GM12878 (cell line): ENCODE data around the gene CHAMP1. TPM values are rescaled to one million over a fixed set of nuclear protein-coding genes. Genes with fewer than 3 reads are reported as not detected.

Experiments used
- ATAC-seq: fragments of 200-7000 bp; cut with Tn5 transposase; 3 replicates; pipeline ENCODE4 v1.9.1; 2020; ENCODE audit warnings: mild to moderate bottlenecking, moderate library complexity
- BruUV-seq: library from RNA; stranded (reverse); fragments of 400-500 nt; replicated peaks from 2 replicates; lab custom pipeline; 2021; lab: Mats Ljungman, UMichigan
- CTCF ChIA-PET: fragments of 300-600 bp; sonication (Branson Sonifier 250); formaldehyde crosslinking; extraction: SDS; loops from one replicate; lab custom pipeline; 2021; ENCODE audit warnings: inconsistent platforms; lab: Yijun Ruan, JAX
- POLR2A ChIA-PET: fragments of 350-600 bp; formaldehyde crosslinking; extraction: SDS; loops from one replicate; lab custom pipeline; 2021; ENCODE audit warnings: inconsistent platforms; lab: Charles Lee
- RAD21 ChIA-PET: fragments of 300-600 bp; sonication (Branson Sonifier 250); formaldehyde crosslinking; loops from one replicate; lab custom pipeline; 2023; ENCODE audit warnings: antibody characterized with exemption; ENCODE audit not compliant: unreplicated experiment; lab: Charles Lee
- SMC1A ChIA-PET: fragments of 300-600 bp; sonication (Branson Sonifier 250); formaldehyde crosslinking; loops from one replicate; lab custom pipeline; 2023; ENCODE audit not compliant: unreplicated experiment, uncharacterized antibody; lab: Charles Lee
- DNase-seq: peaks from one replicate; pipeline ENCODE4 v3.0.0-alpha.2; 2011; ENCODE audit warnings: low read depth, low spot score
- FAIRE-seq: peaks from 3 replicates; lab custom pipeline; 2011; peaks lifted over from hg19 to GRCh38; lab: Jason Lieb, UNC
- H2AFZ ChIP-seq: 2 replicates; pipeline ENCODE4 v1.6.0; 2011; ENCODE audit warnings: low read depth, low read length, control low read depth; ENCODE audit not compliant: control insufficient read depth
- H3K27ac ChIP-seq: 2 replicates; pipeline ENCODE4 v1.5.1; 2011; ENCODE audit warnings: control low read depth; ENCODE audit not compliant: control insufficient read depth, insufficient read depth
- H3K27me3 ChIP-seq, 2 experiments: replicated peaks in 1 of 2; 2 replicates each; pipeline versions ENCODE4 v1.6.0 to v1.6.1; 2011; ENCODE audit warnings: low read length in 1 of 2; ENCODE audit not compliant: control insufficient read depth in 2 of 2, insufficient read depth in 2 of 2
- H3K36me3 ChIP-seq, 2 experiments: 2 replicates each; pipeline ENCODE4 v1.5.1; 2011; ENCODE audit warnings: low read length in 1 of 2; ENCODE audit not compliant: control insufficient read depth in 2 of 2, insufficient read depth in 2 of 2
- H3K4me1 ChIP-seq: 2 replicates; pipeline ENCODE4 v1.6.1; 2011; ENCODE audit warnings: mild to moderate bottlenecking, low read length, moderate library complexity, mixed read lengths; ENCODE audit not compliant: control insufficient read depth, insufficient read depth
- H3K4me2 ChIP-seq: 2 replicates; pipeline ENCODE4 v1.6.0; 2011; ENCODE audit warnings: control low read depth; ENCODE audit not compliant: control insufficient read depth, insufficient read depth
- H3K4me3 ChIP-seq: fragments of 200-600 bp; sonication (generic); 2 replicates; pipeline ENCODE4 v1.5.1; 2016
- H3K79me2 ChIP-seq: 2 replicates; pipeline ENCODE4 v1.6.0; 2011; ENCODE audit warnings: low read length; ENCODE audit not compliant: control insufficient read depth, insufficient read depth
- H3K9ac ChIP-seq: 2 replicates; pipeline ENCODE4 v1.8.0; 2011; ENCODE audit warnings: low read length, control low read depth, mixed read lengths; ENCODE audit not compliant: control insufficient read depth, insufficient read depth
- H3K9me3 ChIP-seq: replicated peaks from 3 replicates; pipeline ENCODE4 v1.5.1; 2011; ENCODE audit warnings: mild to moderate bottlenecking, low read length; ENCODE audit not compliant: control insufficient read depth, insufficient read depth
- H4K20me1 ChIP-seq: 2 replicates; pipeline ENCODE4 v1.6.0; 2011; ENCODE audit not compliant: control insufficient read depth, insufficient read depth
- CHD1 ChIP-seq: IDR thresholded peaks from 2 replicates; pipeline ENCODE4 v1.6.1; 2012; ENCODE audit warnings: low read depth, low read length, improper control_type of control experiment
- E2F8 ChIP-seq: fragments of 450-650 bp; IDR thresholded peaks from 2 replicates; pipeline ENCODE4 v1.6.1; 2018; ENCODE audit warnings: mild to moderate bottlenecking, low read depth, moderate library complexity; ENCODE audit not compliant: partially characterized antibody
- EGR1 ChIP-seq, 2 experiments: IDR thresholded peaks; 1 replicate in 1 of 2; 2 replicates in 1 of 2; pipeline ENCODE4 v1.6.1; 2011 to 2012; ENCODE audit warnings: low read depth in 2 of 2, low read length in 2 of 2, borderline replicate concordance in 1 of 2, mild to moderate bottlenecking in 1 of 2, moderate library complexity in 1 of 2
- IKZF2 ChIP-seq, 2 experiments: fragments of 450-650 bp; IDR thresholded peaks; 2 replicates each; pipeline ENCODE4 v1.6.1; 2017; ENCODE audit warnings: mild to moderate bottlenecking in 2 of 2, moderate library complexity in 2 of 2
- JUNB ChIP-seq: IDR thresholded peaks from 2 replicates; pipeline ENCODE4 v1.6.1; 2016; ENCODE audit warnings: antibody characterized with exemption, mild to moderate bottlenecking
- PML ChIP-seq: IDR thresholded peaks from 2 replicates; pipeline ENCODE4 v1.6.1; 2012; ENCODE audit warnings: low read length, inconsistent platforms
- POU2F2 ChIP-seq: IDR thresholded peaks from 3 replicates; pipeline ENCODE4 v1.6.1; 2011; ENCODE audit warnings: low read depth, mild to moderate bottlenecking, low read length, borderline replicate concordance
- SP1 ChIP-seq: IDR thresholded peaks from one replicate; pipeline ENCODE4 v1.6.1; 2011; ENCODE audit warnings: low read depth, low read length
- SRF ChIP-seq, 2 experiments: IDR thresholded peaks; 2 replicates each; pipeline ENCODE4 v1.6.1; 2011; ENCODE audit warnings: low read depth in 2 of 2, low read length in 2 of 2, mild to moderate bottlenecking in 1 of 2, moderate library complexity in 1 of 2
- STAT3 ChIP-seq: IDR thresholded peaks from 2 replicates; pipeline ENCODE4 v1.6.1; 2011; ENCODE audit warnings: low read depth, low read length, improper control_type of control experiment
- TCF3 ChIP-seq: IDR thresholded peaks from 2 replicates; pipeline ENCODE4 v1.6.1; 2012; ENCODE audit warnings: low read depth, mild to moderate bottlenecking, low read length, borderline replicate concordance; ENCODE audit not compliant: insufficient read depth
- ZBTB11 ChIP-seq: fragments of 450-650 bp; formaldehyde crosslinking; IDR thresholded peaks from 2 replicates; pipeline ENCODE4 v1.5.0; 2022; ENCODE audit warnings: mild to moderate bottlenecking, missing genetic modification characterization
- ZNF274 ChIP-seq: IDR thresholded peaks from one replicate; pipeline ENCODE4 v1.8.0; 2011; ENCODE audit not compliant: insufficient read length, insufficient read depth
- WGBS: methylation state at CpG from one replicate; pipeline ENCODE4 v1.1.6; 2016; ENCODE audit warnings: low lambda C conversion rate; ENCODE audit not compliant: insufficient replicate concordance, insufficient coverage; ENCODE audit errors: missing lambda C conversion rate; 5-methylcytosine and 5-hydroxymethylcytosine counted together
- in situ Hi-C: fragments of 300-500 bp; cut with MboI; formaldehyde crosslinking; loops from 9 replicates; pipeline ENCODE4 v1.14.3; 2018; ENCODE audit warnings: mixed read lengths
- intact Hi-C: fragments of 100-400 bp; cut with micrococcal nuclease; formaldehyde crosslinking; loops from one replicate; pipeline ENCODE4 v1.14.2; 2022; ENCODE audit not compliant: unreplicated experiment
- polyA plus RNA-seq, 11 experiments: library from polyadenylated mRNA; depleted of rRNA in 4 of 11; unstranded in 6 of 11; stranded (reverse) in 5 of 11; fragments of >200 nt; fragmentation: Nextera tagmentation in 4 of 11; fragmentation: Illumina TruSeq in 1 of 11; extraction: Ambion mirVana in 4 of 11; extraction: Trizol in 1 of 11; gene quantifications; 1 replicate in 1 of 11; 2 replicates in 10 of 11; pipeline versions ENCODE4 v1.2.1 to v1.2.3, GENCODE V29; 2011 to 2016; ENCODE audit warnings: inconsistent platforms in 2 of 11, missing spikeins in 2 of 11, low read depth in 1 of 11
- total RNA-seq, 4 experiments: library from RNA; depleted of rRNA in 3 of 4; stranded (reverse); fragments of >200 nt in 3 of 4; fragmentation: Illumina TruSeq in 1 of 4; extraction: Trizol in 1 of 4; gene quantifications; 2 replicates each; pipeline versions ENCODE4 v1.2.1 to v1.2.3, GENCODE V29; 2013 to 2021
- TF ChIP-seq, protein P1 (sequence below): fragments of 450-650 bp; IDR thresholded peaks from 2 replicates; pipeline ENCODE4 v1.6.1; 2016; ENCODE audit warnings: mild to moderate bottlenecking, moderate library complexity, borderline replicate concordance

Gene CHAMP1
- total and polyA plus RNA-seq, 10 of the 15 experiments (the other 5 are each of a cell fraction or from before 2014, with no cell fraction given) = 1.1 to 54.8 (median 23.9) TPM

DNA sequence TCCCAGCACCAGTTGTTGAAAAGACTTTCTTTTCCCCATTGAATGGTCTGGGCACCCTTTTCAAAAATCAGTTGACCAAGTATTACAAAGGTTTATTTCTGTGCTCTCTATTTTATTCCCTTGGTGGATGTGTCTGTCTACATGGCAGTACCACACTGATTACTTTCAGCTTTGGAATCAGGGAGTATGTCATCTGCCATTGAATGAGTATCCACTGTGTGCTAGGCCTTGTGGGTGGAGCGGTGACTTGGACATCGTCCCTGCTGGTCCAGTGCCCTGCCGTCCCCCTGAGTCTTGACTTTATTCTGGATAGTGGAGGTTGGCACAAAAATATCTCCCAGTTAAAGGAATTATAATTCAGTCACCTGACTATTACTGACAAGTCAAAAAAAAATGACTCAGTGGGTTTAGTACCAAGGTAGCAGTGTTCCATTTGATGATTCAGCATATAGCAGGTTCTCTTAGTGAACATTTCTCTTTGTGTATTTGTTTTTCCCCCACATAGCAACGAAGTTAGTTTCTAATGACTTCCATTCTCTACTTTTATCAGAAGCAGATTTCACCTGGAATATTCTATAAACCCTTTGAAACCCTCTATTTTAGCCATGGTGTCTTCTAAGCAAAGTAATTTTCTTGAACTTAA is 29.0 kb upstream of the CHAMP1 start:
- Histone ChIP-seq H3K27me3 (no peaks in the 10 kb centered on the region), H3K27ac (no peak overlapping the region), H3K4me1 (no peaks in the 10 kb centered on the region), H3K9ac (no peak overlapping the region), H3K79me2 (peaks cover 29% of the 10 kb centered on the region), H3K4me3 (no peak overlapping the region), H2AFZ (no peak overlapping the region), H4K20me1 (no peaks in the 10 kb centered on the region), H3K36me3 (peaks cover 4 to 9% of the 10 kb centered on the region in 2 experiments), H3K4me2 (no peak overlapping the region; the same call in 1 of the 2 replicates), H3K9me3 (no peaks in the 10 kb centered on the region)
- ChIA-PET CTCF (interaction anchor here (1.0 kb wide), 1 partner anchor 31 kb away, joined by 4 read pairs; no protein-coding TSS in a partner anchor), RAD21 (no interaction called here), SMC1A (interaction anchor here (1.3 to 1.8 kb wide), 3 partner anchors 28 to 40 kb away, joined by 4 to 5 read pairs (median 5); no protein-coding TSS in a partner anchor), POLR2A (no interaction called here)
- no peak for ATAC-seq
- WGBS = 88% methylated on average over 4 of the region's 4 CpGs
- no TSS peak for BruUV-seq
- intact Hi-C loops (no loop called here), in situ Hi-C loops (no loop called here)
- DNase-seq = no peak
- no peak for FAIRE-seq
- TF ChIP-seq JUNB = no peak
- TF ChIP-seq PML = no peak
- TF ChIP-seq TCF3 = no peak
- no peak for TF ChIP-seq SP1
- TF ChIP-seq, protein P1, sequence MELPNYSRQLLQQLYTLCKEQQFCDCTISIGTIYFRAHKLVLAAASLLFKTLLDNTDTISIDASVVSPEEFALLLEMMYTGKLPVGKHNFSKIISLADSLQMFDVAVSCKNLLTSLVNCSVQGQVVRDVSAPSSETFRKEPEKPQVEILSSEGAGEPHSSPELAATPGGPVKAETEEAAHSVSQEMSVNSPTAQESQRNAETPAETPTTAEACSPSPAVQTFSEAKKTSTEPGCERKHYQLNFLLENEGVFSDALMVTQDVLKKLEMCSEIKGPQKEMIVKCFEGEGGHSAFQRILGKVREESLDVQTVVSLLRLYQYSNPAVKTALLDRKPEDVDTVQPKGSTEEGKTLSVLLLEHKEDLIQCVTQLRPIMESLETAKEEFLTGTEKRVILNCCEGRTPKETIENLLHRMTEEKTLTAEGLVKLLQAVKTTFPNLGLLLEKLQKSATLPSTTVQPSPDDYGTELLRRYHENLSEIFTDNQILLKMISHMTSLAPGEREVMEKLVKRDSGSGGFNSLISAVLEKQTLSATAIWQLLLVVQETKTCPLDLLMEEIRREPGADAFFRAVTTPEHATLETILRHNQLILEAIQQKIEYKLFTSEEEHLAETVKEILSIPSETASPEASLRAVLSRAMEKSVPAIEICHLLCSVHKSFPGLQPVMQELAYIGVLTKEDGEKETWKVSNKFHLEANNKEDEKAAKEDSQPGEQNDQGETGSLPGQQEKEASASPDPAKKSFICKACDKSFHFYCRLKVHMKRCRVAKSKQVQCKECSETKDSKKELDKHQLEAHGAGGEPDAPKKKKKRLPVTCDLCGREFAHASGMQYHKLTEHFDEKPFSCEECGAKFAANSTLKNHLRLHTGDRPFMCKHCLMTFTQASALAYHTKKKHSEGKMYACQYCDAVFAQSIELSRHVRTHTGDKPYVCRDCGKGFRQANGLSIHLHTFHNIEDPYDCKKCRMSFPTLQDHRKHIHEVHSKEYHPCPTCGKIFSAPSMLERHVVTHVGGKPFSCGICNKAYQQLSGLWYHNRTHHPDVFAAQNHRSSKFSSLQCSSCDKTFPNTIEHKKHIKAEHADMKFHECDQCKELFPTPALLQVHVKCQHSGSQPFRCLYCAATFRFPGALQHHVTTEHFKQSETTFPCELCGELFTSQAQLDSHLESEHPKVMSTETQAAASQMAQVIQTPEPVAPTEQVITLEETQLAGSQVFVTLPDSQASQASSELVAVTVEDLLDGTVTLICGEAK = no peak
- TF ChIP-seq STAT3 = no peak
- no peak for TF ChIP-seq EGR1 (IDR thresholded peaks at IDR 0.05; ENCODE audit: borderline replicate concordance in 1 of 2, low read depth in 2 of 2, low read length in 2 of 2)
- TF ChIP-seq ZNF274 = no peak
- no peak for TF ChIP-seq SRF (IDR thresholded peaks at IDR 0.05; ENCODE audit: low read depth in 2 of 2, low read length in 2 of 2)
- TF ChIP-seq POU2F2 = no peak
- no peak for TF ChIP-seq E2F8
- no peak for TF ChIP-seq CHD1
- TF ChIP-seq ZBTB11 (CRISPR knock-in tag) = no peak
- TF ChIP-seq IKZF2 (IDR thresholded peaks at IDR 0.05) = no peak
